Activated CD4-positive, alpha-beta T cell treated with anti-CD3 and anti-CD28 coated beads for 24 hours (primary cell): ENCODE data around the gene MEGF11.

Experiments
- DNase-seq, 2 donors: peaks; one replicate each; pipeline ENCODE4 v3.0.0-alpha.2; 2020; ENCODE audit warnings: low read depth in 2 of 2

The MEGF11 gene

DNA sequence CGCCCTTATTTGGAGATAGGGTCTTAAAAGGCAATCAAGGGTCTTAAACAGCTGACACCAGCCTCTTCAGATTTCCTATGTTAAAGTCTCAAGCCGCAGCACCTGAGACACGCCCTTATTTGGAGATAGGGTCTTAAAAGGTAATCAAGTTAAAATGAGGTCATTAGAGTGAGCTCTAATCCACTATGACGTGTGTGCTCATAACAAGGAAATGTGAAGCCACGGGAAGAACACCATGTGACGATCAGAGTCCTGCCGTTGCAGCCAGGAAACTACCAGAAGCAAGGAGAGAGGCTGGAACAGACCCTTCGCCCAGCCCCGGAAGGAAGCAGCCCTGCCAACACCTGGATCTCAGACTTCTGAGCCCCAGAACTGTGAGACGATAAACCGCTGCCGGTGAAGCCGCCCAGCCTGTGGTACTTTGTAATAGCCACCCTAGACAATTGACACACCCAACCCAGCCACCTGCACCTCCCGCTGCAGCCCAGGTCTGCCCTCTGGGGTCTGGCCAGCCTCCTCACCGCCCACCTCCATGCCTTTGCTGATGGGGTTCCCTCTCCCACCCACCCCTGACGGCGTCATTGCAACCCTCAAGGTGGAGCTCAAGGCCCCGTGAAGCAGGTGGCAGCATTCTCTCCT, 137.9 kb downstream of the MEGF11 start:
- no peak for DNase-seq

DNA sequence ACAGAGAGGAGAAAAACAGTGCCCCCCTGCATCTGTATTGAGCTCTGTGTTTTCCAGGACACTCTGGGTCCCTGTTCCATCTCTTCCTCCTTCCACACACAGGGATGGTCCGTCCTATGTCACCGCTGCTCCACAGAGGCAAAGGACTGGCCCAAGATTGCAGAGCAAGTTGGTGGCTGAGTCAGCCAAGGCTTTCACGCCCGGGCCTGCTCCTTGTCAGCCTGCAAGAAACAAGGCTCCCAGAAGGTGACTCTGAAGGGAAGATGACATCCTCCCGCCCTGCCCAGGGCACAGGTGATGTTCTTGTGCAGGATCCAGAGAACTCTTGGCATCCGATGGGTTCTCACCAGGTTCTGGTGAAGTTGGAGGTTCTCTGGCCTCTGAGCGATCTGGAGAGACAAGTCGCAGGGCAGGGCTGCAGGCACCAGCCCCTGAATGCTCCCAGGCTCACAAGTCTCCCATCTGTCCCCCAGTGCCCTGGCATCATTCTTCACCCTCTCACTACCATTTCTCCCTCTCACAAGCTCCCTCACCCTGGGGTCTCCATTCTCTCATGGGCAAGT, 138.6 kb downstream of the MEGF11 start:
- no peak for DNase-seq

GRCh38 chr15:66112388-66112787, 141.2 kb downstream of the MEGF11 start:
- no peak for DNase-seq

DNA sequence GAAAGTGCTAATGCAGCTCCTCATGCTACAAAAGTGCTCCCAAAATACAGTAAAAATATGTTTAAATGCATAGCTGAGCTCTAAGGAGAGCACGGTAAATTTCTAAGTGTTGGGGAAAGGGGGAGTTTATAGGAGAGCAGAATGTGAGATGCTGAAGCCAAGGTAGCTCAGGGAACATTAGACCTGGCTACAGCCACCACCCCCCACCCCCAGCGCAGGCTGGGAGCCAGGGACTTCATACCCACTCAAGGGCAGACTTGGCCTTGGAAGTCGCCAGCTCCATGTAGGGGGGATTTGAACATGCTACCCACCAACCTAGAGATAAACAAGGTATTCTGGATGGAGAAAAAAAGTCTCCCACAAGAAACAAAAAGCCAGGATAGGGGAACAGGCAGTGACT, 142.2 kb downstream of the MEGF11 start:
- DNase-seq, result no peak

- DNase-seq, result no peak
Observed at GRCh38 chr15:66110864-66111263, 142.7 kb downstream of the MEGF11 start.

DNA sequence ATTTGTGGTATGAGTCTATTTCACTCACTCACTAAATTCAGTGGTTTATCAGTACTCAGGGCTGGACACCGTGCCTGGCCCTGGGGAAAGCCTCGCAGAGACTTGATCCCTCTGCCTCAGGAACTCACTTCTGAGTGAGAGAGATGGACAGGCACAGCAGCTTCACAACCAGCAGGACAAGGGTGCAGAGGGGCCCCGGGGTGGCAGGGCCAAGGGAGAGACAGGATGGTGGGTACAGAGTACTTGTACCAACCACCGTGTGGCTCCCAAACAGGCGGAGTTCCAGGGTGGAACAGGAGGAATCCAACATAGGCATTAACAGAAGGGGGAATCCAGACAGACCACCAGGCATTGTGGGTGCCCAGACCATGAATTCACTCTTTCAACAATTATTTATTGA, 143.7 kb downstream of the MEGF11 start:
- no peak for DNase-seq

DNA sequence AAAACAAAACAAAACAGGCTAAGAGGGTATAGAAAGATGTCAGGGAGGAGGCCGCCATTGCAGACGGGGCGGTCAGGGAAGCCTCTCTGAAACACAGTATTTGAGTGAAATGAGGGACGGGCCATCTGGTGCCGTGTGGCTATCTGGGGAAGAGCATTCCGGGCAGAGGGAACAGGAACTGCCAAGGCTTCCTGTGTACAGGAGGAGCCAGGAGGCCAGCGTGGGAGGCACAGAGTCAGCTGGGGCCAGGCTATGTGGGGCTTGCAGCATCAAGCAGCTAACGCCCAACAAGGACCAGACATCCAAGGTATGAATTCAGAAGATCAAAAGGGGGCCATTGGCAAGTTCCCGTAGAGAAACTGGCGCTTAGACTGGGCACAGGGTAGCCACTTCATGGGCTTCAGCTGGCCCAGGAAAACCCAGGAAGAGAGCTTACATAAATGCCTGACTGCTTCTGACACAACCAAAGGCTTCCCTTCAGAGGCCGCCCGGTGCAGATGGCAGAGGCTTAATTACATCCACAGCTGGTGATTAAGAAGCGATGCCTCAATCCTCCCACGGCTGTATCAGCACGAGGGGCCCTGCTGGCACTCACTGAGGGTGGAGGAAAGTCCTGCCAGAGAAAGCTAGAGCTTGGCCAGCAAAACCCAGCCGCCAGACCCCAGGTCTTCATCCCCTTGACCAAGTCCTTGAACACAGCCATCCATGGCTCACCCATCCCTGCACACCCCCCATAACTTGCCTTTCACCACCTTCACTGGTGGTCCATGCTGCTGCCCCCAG, 144.9 kb downstream of the MEGF11 start:
- no peak for DNase-seq

DNA sequence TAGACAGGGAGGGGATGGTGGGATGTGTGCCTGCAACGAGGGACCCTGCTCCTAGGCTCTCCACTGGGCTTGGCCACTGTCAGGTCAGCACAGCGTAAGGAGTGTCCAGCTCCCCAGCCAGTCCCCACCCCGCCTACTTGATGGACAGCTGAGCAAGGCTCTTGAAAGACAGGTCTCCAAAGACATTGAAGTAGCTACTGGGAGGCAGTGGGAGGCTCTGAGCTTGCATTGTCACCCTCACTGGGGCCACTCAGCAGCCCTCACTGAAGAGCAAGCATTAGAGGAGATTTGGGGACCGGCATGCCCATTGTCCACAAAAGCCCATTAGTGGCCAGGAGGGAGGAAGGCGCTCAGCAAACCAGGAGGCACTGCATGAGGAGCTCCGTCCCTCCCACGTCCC, 146.5 kb downstream of the MEGF11 start:
- no peak for DNase-seq

DNA sequence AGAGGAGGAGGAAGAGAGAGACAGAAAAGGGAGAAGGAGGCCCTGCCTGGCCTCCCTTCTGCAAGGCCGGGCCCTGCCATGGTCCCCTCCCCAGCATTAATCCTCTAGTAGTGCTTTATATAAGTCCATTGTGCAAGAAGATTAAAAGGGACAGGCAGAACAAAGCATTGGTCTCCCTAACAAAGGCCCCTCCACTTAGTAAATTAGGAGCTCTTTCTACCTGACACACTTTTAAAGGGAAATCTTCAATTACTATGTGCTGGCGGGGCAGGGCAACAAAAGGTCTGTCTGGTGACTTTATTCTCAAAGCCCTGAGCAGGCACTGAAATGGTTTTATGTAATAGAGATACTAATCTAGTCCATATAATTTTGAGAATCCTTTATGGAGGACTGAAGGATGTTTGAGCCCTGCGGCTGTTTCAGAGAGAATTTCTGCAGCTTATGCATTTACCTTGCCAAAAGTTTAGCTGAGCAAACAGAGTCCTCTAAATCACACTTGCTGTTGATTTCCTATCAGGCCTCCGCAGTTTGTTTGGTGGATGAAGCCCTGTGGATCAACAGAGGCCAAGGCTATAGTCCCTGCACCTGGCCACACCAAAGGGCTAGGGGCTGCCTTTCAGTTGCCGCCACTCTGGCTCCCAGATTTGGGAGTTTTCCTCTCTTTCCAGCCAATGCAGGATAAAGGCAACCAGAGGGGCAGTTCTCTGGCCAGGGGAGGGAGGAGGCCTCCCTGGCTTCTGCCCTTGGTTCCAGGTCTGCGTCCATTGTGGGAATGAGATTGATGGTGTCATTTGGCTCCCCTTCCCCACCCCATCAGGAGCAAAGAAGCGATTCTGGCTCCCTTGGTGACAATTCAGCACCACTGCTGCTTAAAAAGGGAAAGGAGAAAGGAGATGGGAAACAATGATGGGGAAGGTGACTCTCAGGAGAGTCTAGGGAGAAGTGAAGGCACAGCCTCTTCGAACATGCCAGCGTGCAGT, 148.0 kb downstream of the MEGF11 start:
- DNase-seq, result no peak

DNA sequence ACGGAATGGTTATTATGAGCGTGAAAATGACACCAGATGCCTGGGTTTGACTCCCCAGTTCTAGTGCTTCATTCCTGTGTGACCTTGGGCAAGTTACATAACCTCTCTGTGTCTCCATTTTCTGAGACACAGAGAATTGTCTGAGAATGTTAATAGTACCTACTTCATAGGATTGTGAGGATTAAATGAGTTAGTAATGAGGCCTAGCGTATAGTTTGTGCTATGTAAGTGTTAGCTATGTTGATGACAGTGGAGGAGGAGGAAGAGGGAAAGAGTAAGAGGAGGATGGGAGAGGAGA, 150.3 kb downstream of the MEGF11 start:
- DNase-seq, result no peak

- no peak for DNase-seq
Observed at GRCh38 chr15:66102563-66103292, 150.8 kb downstream of the MEGF11 start.

- DNase-seq, result no peak
Observed at GRCh38 chr15:66101715-66102395, 151.7 kb downstream of the MEGF11 start.

- no peak for DNase-seq
Observed at GRCh38 chr15:66100761-66101160, 152.8 kb downstream of the MEGF11 start.

DNA sequence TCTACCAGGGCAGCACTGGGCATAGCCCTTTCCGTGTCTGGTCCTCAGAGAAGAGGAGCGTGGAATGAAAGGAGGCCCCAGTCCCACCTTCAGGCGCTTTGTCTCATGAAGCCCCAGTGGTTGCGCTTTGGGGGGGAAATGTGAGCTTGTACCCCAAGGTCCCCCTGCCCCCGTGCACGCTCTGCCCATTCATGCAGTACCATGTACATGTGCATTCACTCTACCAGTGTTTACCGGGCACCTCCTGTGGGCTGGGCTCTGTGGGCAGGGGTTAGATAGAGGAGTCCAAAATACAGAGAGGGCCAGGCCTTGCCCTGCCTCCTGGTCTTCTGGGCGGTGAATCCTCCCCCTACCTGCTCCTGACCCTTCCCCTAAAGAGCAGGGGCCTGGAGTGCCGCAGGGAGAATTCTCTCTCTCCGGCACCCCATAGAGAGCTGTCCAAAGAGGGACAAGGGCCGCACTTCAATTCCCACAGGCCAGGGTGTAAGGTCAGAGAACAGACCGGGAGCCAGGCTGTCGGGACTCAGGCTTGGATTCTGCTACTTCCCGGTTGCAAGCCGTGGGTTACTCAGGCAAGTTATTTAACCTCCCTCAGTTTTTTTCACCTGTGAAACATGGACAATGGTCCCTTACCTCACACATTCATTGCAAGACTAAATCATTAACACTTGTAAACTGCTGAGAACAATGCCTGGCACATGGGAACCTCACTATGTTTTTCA, 153.4 kb downstream of the MEGF11 start:
- DNase-seq, result no peak

DNA sequence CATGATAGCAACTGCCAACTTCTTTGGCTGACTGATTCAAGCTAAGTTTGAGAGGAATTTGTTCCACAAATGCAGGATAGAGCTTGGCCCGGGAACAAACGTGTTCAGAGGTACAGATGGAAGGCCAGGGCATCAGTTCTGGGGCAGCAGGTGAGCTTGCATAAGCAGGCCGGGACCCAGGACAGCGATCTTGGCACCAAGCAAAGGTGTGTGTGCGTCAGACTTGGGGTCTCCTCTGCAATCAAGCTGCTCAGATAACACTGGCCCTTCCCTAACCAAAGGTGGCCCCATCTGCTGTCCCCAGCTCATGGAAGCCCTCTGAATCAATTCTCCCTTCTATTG, 155.6 kb downstream of the MEGF11 start:
- no peak for DNase-seq

DNA sequence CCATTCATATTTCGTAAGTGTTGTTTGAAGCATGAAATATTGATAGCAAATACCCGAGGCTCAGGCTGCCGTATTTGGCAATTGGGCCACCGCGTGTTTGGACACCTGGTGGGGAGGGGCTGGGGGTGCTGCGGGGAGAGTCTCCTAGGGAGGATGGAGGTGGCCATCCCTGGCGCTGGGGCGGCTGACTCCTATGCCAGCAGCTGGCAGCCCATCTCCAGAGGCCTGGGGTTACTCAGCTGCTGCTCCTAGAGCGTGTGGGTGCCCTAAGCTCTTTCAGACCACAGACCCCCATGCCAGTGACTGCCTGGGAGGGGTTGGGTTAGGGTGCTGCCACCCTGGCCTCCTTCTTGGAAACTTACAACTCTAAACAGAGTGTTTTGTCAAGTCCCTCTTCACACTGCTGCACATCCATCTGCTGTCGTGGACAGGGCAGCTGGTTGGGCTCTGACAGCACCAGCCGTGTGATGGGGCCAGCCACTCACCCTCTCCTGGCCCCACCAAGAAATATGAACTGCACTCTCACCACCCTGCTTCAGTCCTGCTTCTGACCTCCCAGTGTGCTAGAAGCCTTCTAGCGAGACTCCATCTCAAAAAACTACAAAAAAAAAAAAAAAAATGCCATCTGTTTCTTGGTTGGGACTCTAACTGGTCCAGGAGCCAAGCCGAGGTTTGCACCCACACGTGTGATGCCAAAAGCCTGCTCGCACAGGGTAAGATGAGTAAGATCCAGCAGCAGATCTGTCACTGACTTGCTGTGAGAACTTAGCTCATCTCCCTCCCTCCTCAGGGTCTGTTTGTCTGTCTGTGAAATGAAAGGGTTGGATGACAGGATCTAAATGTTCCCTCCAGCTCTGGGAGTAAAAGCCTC, 156.2 kb downstream of the MEGF11 start:
- no peak for DNase-seq

DNA sequence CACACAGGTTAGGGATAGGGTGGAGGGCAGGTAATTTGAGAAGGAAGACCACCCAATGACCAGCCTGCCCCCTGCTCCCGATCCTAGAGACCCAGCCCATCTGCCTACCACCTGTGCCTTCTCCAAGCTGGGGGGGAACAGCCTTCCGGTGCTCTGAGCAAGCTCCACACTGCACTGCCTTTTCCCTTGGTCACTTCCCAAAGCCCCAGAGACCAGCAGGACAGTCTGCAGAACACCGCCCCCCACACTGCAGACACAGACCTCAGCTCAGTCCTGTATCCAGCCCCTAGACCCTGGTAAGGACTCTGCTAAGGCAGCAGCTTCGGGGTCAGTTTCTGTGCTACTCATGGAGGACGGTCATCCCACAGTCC, 156.9 kb downstream of the MEGF11 start:
- DNase-seq, result no peak

- no peak for DNase-seq
Observed at GRCh38 chr15:66095871-66096687, 157.5 kb downstream of the MEGF11 start.

DNA sequence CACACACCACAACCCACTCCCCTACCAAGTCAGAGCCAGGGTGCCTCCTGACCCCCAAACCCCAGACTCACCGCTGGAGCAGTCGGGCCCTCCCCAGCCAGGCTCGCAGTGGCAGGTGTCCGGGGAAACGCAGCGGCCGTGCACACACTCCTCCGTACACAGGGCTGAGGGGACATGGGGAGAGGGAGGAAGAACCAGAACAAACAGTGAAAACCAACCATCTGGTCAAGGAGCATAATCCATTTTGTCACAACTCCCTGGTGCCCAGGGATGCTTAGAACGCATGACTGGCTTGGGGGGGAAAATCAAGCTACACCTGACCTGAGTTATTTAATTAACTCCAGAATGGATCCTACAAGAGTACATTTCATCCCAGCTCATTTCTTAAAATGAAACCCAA, 159.2 kb downstream of the MEGF11 start:
- no peak for DNase-seq
